H9 (cell line): ENCODE data around the gene ANKRD12. TPM values are rescaled to one million over a fixed set of nuclear protein-coding genes. Genes with fewer than 3 reads are reported as not detected.

Experiments used
- DNase-seq: peaks from one replicate; pipeline ENCODE4 v3.0.0-alpha.2; 2017
- H2AFZ ChIP-seq: one replicate; pipeline ENCODE4 v1.6.1; 2013; ENCODE audit warnings: mild to moderate bottlenecking, low read length, control low read depth, moderate library complexity
- H2AK5ac ChIP-seq: 2 replicates; pipeline ENCODE4 v1.6.1; 2013; ENCODE audit warnings: low read length, control low read depth, mixed read lengths; ENCODE audit not compliant: insufficient read length
- H2BK120ac ChIP-seq: one replicate; pipeline ENCODE4 v1.6.1; 2013; ENCODE audit warnings: low read depth, mild to moderate bottlenecking, low read length, control low read depth, inconsistent platforms; ENCODE audit not compliant: poor library complexity, severe bottlenecking
- H2BK12ac ChIP-seq: 2 replicates; pipeline ENCODE4 v1.6.1; 2013; ENCODE audit warnings: low read length, control low read depth, mixed read lengths, low read depth; ENCODE audit not compliant: insufficient read length
- H2BK15ac ChIP-seq: 2 replicates; pipeline ENCODE4 v1.6.1; 2013; ENCODE audit warnings: low read depth, low read length, control low read depth
- H2BK20ac ChIP-seq: one replicate; pipeline ENCODE4 v1.6.1; 2013; ENCODE audit warnings: low read depth, mild to moderate bottlenecking, low read length, control low read depth, inconsistent platforms; ENCODE audit not compliant: poor library complexity, severe bottlenecking
- H2BK5ac ChIP-seq: 2 replicates; pipeline ENCODE4 v1.6.1; 2013; ENCODE audit warnings: low read length, control low read depth, mixed read lengths; ENCODE audit not compliant: insufficient read length
- H3K14ac ChIP-seq: 2 replicates; pipeline ENCODE4 v1.6.1; 2013; ENCODE audit warnings: low read length, control low read depth; ENCODE audit not compliant: insufficient read depth
- H3K18ac ChIP-seq: 2 replicates; pipeline ENCODE4 v1.6.1; 2013; ENCODE audit warnings: low read depth, mild to moderate bottlenecking, mixed read lengths, low read length, control low read depth; ENCODE audit not compliant: insufficient read length
- H3K23ac ChIP-seq: 2 replicates; pipeline ENCODE4 v1.6.1; 2013; ENCODE audit warnings: low read length, control low read depth, mixed read lengths, low read depth; ENCODE audit not compliant: insufficient read length
- H3K23me2 ChIP-seq: 2 replicates; pipeline ENCODE4 v1.6.1; 2013; ENCODE audit warnings: low read depth, mild to moderate bottlenecking, mixed read lengths, low read length, control low read depth; ENCODE audit not compliant: insufficient read length, poor library complexity, severe bottlenecking
- H3K27ac ChIP-seq: 2 replicates; pipeline ENCODE4 v1.5.1; 2013; ENCODE audit warnings: low read length, control low read depth, mixed read lengths, low read depth; ENCODE audit not compliant: insufficient read length
- H3K27me3 ChIP-seq: 2 replicates; pipeline ENCODE4 v1.6.1; 2013; ENCODE audit warnings: low read length, control low read depth, inconsistent platforms; ENCODE audit not compliant: insufficient read depth
- H3K4ac ChIP-seq: 2 replicates; pipeline ENCODE4 v1.6.1; 2013; ENCODE audit warnings: low read depth, mild to moderate bottlenecking, control low read depth, inconsistent platforms, low read length, moderate library complexity
- H3K4me1 ChIP-seq: 2 replicates; pipeline ENCODE4 v1.6.1; 2013; ENCODE audit warnings: low read length, control low read depth, inconsistent platforms; ENCODE audit not compliant: insufficient read depth
- H3K4me2 ChIP-seq: 2 replicates; pipeline ENCODE4 v1.6.1; 2013; ENCODE audit warnings: low read length, control low read depth, mixed read lengths; ENCODE audit not compliant: insufficient read length, insufficient read depth
- H3K56ac ChIP-seq: 2 replicates; pipeline ENCODE4 v1.6.1; 2013; ENCODE audit warnings: low read depth, mild to moderate bottlenecking, mixed read lengths, low read length, control low read depth; ENCODE audit not compliant: insufficient read length
- H3K79me1 ChIP-seq: 2 replicates; pipeline ENCODE4 v1.6.1; 2013; ENCODE audit warnings: low read depth, mild to moderate bottlenecking, moderate library complexity, low read length, control low read depth, inconsistent platforms; ENCODE audit not compliant: insufficient read depth, poor library complexity, severe bottlenecking
- H3K79me2 ChIP-seq: 2 replicates; pipeline ENCODE4 v1.6.1; 2013; ENCODE audit warnings: low read length, control low read depth, inconsistent platforms; ENCODE audit not compliant: insufficient read depth
- H3K9ac ChIP-seq: 2 replicates; pipeline ENCODE4 v1.6.1; 2013; ENCODE audit warnings: low read length, control low read depth, mixed read lengths; ENCODE audit not compliant: insufficient read length; ENCODE audit errors: extremely low read depth
- H3K9me3 ChIP-seq: one replicate; pipeline ENCODE4 v1.6.1; 2013; ENCODE audit warnings: low read depth, low read length, inconsistent platforms; ENCODE audit not compliant: control insufficient read depth
- H3T11ph ChIP-seq: one replicate; pipeline ENCODE4 v1.6.1; 2013; ENCODE audit warnings: mild to moderate bottlenecking, low read length, control low read depth, inconsistent platforms
- H4K20me1 ChIP-seq: one replicate; pipeline ENCODE4 v1.6.1; 2013; ENCODE audit not compliant: control insufficient read depth, insufficient read length, insufficient read depth
- H4K5ac ChIP-seq: 2 replicates; pipeline ENCODE4 v1.6.1; 2013; ENCODE audit warnings: low read depth, mild to moderate bottlenecking, mixed read lengths, low read length, control low read depth; ENCODE audit not compliant: insufficient read length
- H4K8ac ChIP-seq: replicated peaks from 2 replicates; pipeline ENCODE4 v1.6.1; 2013; ENCODE audit warnings: low read length, control low read depth, mixed read lengths, low read depth; ENCODE audit not compliant: insufficient read length
- H4K91ac ChIP-seq: 2 replicates; pipeline ENCODE4 v1.6.1; 2013; ENCODE audit warnings: low read depth, mild to moderate bottlenecking, moderate library complexity, mixed read lengths, low read length, control low read depth; ENCODE audit not compliant: insufficient read length
- H3K27ac Mint-ChIP-seq, 3 experiments: 2 replicates in 2 of 3; 3 replicates in 1 of 3; pipeline ENCODE4 v1.8.0; 2020 to 2021; ENCODE audit warnings: mixed read lengths in 3 of 3, mild to moderate bottlenecking in 1 of 3, moderate library complexity in 1 of 3
- H3K27me3 Mint-ChIP-seq: 2 replicates; pipeline ENCODE4 v1.8.0; 2021; ENCODE audit warnings: low read depth, mild to moderate bottlenecking, moderate library complexity, mixed read lengths
- H3K36me3 Mint-ChIP-seq, 3 experiments: 2 replicates in 2 of 3; 3 replicates in 1 of 3; pipeline ENCODE4 v1.8.0; 2020 to 2021; ENCODE audit warnings: low read depth in 3 of 3, mixed read lengths in 3 of 3; ENCODE audit not compliant: insufficient read depth in 1 of 3
- H3K4me1 Mint-ChIP-seq, 2 experiments: 2 replicates each; pipeline ENCODE4 v1.8.0; 2020; ENCODE audit warnings: mixed read lengths in 2 of 2
- H3K4me3 Mint-ChIP-seq, 2 experiments: 2 replicates in 1 of 2; 3 replicates in 1 of 2; pipeline ENCODE4 v1.8.0; 2020 to 2021; ENCODE audit warnings: mild to moderate bottlenecking in 2 of 2, mixed read lengths in 2 of 2, moderate library complexity in 1 of 2
- H3K9me3 Mint-ChIP-seq, 2 experiments: 2 replicates in 1 of 2; 3 replicates in 1 of 2; pipeline ENCODE4 v1.8.0; 2020; ENCODE audit warnings: mild to moderate bottlenecking in 2 of 2, mixed read lengths in 2 of 2, moderate library complexity in 1 of 2
- whole genome bisulfite sequencing: extraction: QIAGEN DNeasy Blood & Tissue Kit; methylation state at CpG from one replicate; pipeline ENCODE4 v1.1.7; 2013; ENCODE audit warnings: missing lambda C conversion rate, low lambda C conversion rate, mixed read lengths; ENCODE audit not compliant: insufficient read length; ENCODE audit errors: extremely low coverage; 5-methylcytosine and 5-hydroxymethylcytosine counted together
- total RNA-seq: library from RNA; stranded (reverse); gene quantifications from 2 replicates; pipeline ENCODE4 v1.2.1, GENCODE V29; 2021
- TF ChIP-seq, protein P1 (sequence below): fragments of 200-600 bp; sonication (generic); conservative IDR thresholded peaks from 3 replicates; pipeline ENCODE4 v1.8.0; 2021; ENCODE audit warnings: antibody characterized with exemption, mild to moderate bottlenecking

Gene ANKRD12
- total RNA-seq, 1 experiment from 2014 or later, result 38.9 TPM

DNA sequence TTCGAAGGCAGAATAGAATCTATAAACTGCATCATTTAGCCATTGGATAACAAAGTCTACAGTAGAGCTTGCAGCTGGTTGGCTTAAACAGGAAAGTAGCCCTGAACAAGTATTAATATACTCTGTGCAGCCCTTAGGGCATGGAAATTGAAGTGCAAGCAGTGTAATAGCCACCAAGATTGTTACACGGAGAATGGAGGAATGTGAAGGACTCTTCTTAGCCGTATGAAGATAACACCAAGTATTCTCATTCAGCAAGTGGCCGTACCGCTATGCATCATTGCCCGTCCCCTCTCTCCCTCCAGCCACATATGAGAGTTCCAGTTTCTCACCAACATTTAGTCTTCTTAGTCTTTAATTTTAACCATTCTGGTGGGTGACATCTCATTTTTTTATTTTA is 40.5 kb downstream of the ANKRD12 start:
- H4K8ac ChIP-seq, result no peak overlapping the region
- H4K20me1 ChIP-seq, result no peaks in the 10 kb centered on the region
- H3K23ac ChIP-seq, result no peak overlapping the region
- no peak overlapping the region for H2AK5ac ChIP-seq
- H3K4ac ChIP-seq, result no peak overlapping the region
- WGBS, result no CpG with 5 or more reads among the region's 6 CpGs
- H3K18ac ChIP-seq, result no peak overlapping the region
- H3K4me1 ChIP-seq, result no peaks in the 10 kb centered on the region
- no peak overlapping the region for H2BK20ac ChIP-seq
- H3K9me3 Mint-ChIP-seq, result peaks cover 0 to 1% of the 10 kb centered on the region in 2 experiments; a peak in 2 of 5 replicates
- H3K9me3 ChIP-seq, result no peaks in the 10 kb centered on the region
- no peak overlapping the region for H3K56ac ChIP-seq
- no peak overlapping the region for H3K14ac ChIP-seq
- DNase-seq, result no peak
- no peak overlapping the region for H2BK15ac ChIP-seq
- TF ChIP-seq, protein P1, sequence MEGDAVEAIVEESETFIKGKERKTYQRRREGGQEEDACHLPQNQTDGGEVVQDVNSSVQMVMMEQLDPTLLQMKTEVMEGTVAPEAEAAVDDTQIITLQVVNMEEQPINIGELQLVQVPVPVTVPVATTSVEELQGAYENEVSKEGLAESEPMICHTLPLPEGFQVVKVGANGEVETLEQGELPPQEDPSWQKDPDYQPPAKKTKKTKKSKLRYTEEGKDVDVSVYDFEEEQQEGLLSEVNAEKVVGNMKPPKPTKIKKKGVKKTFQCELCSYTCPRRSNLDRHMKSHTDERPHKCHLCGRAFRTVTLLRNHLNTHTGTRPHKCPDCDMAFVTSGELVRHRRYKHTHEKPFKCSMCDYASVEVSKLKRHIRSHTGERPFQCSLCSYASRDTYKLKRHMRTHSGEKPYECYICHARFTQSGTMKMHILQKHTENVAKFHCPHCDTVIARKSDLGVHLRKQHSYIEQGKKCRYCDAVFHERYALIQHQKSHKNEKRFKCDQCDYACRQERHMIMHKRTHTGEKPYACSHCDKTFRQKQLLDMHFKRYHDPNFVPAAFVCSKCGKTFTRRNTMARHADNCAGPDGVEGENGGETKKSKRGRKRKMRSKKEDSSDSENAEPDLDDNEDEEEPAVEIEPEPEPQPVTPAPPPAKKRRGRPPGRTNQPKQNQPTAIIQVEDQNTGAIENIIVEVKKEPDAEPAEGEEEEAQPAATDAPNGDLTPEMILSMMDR, result no peak
- H3K27ac ChIP-seq, result no peak overlapping the region
- H3K36me3 Mint-ChIP-seq, result peaks cover 1 to 4% (median 3%) of the 10 kb centered on the region in 3 experiments; a peak in 2 of 7 replicates
- no peaks in the 10 kb centered on the region for H3K27me3 Mint-ChIP-seq
- H3K23me2 ChIP-seq, result no peaks in the 10 kb centered on the region
- H3K4me3 Mint-ChIP-seq, result no peak overlapping the region
- no peak overlapping the region for H3K9ac ChIP-seq
- H2BK120ac ChIP-seq, result no peak overlapping the region
- H3K79me2 ChIP-seq, result no peaks in the 10 kb centered on the region
- H2AFZ ChIP-seq, result no peak overlapping the region
- H3K4me1 Mint-ChIP-seq, result 0 out of 4 replicates have a peak, but pooled peaks cover 0 to 1% of the 10 kb centered on the region in 2 experiments
- H3K27ac Mint-ChIP-seq, result no peak overlapping the region
- no peak overlapping the region for H4K91ac ChIP-seq
- no peak overlapping the region for H4K5ac ChIP-seq
- H3K79me1 ChIP-seq, result no peaks in the 10 kb centered on the region
- no peak overlapping the region for H2BK5ac ChIP-seq
- H3T11ph ChIP-seq, result no peak overlapping the region
- no peak overlapping the region for H2BK12ac ChIP-seq
- no peak overlapping the region for H3K4me2 ChIP-seq
- H3K27me3 ChIP-seq, result no peaks in the 10 kb centered on the region
